HG02763 (cell line): ENCODE measurements around the gene PAWR.
"Not testable (repeated sequence)": the region's sequence is repeated elsewhere in the genome, so short reads cannot be mapped to it uniquely, and the experiment has no call there.

Source experiments
- ATAC-seq: cut with Tn5 transposase; IDR thresholded peaks from one replicate; pipeline ENCODE4 v1.9.1; 2021; ENCODE audit warnings: mild to moderate bottlenecking, moderate library complexity; ENCODE audit not compliant: unreplicated experiment

The PAWR gene

GRCh38 chr12:79596719-79597350, 93.9 kb downstream of the PAWR start:
- no peak for ATAC-seq

DNA sequence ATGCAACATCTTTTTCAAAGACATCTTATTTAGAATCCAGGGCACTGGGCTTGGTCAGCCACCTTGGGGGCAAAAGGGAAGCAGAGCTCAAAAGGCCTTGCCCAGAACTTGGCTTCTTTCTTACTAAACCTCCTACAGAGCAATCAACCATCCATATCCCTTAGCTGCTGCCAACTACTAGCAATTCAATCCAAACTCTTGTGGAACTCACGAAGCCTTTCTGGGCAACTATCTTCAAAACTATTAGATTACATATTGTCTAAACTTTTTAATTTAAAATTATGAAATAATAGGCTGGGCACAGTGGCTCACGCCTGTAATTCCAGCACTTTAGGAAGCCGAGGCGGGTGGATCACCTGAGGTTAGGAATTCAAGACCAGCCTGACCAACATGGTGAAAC, 95.5 kb downstream of the PAWR start:
- ATAC-seq, result no peak

DNA sequence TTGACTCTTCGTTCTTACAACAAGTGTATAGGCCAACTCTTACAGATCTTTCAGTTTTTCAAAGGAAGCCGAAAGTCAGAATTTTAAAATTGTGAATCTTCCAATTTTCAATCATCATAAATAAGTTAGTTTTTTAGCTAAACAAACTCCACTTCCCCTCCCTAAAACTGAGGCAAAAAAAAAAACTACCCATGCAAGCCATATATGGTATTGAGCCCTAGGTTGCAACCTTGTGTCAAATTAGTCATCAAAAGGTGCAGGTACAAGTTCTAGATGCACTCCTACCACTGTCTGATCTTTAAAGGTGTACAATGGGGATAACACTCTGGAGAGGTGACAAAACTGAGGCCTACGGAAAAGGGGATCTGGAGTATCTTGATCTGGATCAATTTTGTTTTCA, 97.9 kb downstream of the PAWR start:
- ATAC-seq, result no peak

DNA sequence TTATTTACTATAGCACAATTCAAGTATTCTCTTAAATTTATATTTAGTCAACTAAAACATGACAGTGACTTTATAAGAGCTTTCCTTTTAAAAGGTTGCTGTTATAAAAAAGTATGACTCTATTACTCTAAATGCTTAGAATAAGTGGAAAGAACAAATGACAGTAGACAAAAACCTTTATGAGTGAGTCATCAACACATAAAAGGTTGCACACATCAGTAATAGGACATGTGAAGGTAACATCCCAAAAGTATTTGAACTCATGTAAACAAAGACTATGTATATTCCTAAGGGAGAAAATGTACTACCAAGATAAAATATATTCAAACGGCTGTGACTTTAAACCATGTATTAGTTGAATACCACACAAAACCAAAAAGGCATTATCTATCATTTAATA, 98.8 kb downstream of the PAWR start:
- ATAC-seq, result no peak

GRCh38 chr12:79590751-79591150, 100.0 kb downstream of the PAWR start:
- ATAC-seq, result no peak

GRCh38 chr12:79587368-79587767, 103.4 kb downstream of the PAWR start:
- no peak for ATAC-seq

GRCh38 chr12:79585147-79585546, 105.6 kb downstream of the PAWR start:
- ATAC-seq, result no peak

DNA sequence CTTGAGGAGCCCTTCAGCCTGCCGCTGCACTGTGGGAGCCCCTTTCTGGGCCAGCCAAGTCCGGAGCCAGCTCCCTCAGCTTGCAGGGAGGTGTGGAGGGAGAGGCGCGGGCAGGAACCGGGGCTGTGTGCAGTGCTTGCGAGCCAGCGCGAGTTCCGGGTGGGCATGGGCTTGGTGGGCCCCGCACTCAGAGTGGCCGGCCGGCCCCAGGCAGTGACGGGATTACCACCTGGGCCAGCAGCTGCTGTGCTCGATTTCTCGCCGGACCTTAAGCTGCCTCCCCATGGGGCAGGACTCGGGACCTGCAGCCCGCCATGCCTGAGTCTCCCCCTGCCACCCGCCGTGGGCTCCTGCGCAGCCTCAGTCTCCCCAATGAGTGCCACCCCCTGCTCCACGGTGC, 116.9 kb downstream of the PAWR start:
- no peak for ATAC-seq

- no peak for ATAC-seq
Observed at GRCh38 chr12:79569679-79570078, 121.1 kb downstream of the PAWR start.

- no peak for ATAC-seq
Observed at GRCh38 chr12:79567175-79567563, 123.6 kb downstream of the PAWR start.

DNA sequence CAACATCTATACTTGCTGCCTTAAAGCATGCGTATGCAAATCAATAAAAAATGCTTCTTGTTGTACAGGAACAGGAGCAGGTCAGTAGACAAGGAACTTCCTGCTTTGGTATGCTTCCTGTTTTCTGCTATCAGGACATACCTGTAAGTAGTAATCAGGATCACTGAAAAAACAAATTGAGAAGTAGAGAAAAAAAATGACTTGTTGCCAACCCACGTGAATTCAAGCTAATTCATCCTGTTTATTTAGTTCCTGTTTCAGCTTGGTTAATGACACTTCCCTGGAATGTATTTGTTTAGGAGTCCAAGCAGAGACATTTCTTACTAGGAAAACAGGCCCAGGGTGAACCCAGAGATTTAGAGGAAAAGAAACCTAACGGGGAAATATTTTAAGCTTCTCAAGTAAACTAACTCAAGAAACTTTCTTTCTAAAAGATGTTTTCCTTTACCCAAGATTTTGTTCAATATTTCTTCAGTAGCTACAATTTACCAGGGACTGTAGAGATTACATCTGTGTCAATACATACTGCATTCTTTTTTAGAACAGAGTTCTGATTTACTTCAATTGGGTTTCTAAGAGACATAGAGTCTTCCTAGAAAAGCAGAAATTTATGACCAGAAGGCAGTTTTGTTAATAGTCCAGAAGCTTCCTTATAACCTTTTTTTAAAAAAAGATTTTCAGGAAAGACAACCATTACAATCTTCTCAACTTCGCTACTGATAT, 124.2 kb downstream of the PAWR start:
- ATAC-seq, result no peak

GRCh38 chr12:79564727-79565350, 125.9 kb downstream of the PAWR start:
- ATAC-seq, result not testable (repeated sequence)

DNA sequence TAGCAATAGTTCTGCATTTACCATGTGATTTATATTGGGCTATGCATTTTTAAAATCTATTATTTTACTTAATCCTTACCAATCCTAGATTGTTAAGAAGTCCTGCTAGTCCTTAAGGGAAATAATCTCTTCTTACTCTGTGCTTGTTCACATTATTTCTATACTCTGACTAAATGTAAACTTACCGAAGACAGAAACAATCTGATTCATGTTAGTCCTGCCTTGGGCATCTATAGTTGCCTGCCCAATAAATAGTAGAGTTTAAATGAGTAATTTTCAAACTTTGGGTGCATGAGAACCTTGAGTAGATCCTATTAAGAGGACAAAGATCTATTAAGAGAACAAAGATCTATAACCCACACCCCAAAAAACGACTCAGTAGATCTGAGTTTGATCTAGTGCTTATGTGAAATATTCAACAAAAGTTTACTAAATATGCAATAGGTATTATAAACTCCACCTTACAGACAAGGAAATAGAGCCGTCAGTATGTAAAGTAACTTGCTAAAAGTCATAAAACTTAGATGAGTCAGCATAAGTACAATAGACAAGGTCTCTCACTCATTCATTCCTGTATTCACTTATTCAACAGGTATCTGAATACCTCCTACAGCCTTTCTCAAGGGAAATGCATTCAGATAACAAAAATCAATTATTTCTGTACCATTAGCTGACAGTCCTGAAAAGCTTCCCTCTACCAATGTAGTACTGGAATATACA, 127.6 kb downstream of the PAWR start:
- ATAC-seq, result no peak

DNA sequence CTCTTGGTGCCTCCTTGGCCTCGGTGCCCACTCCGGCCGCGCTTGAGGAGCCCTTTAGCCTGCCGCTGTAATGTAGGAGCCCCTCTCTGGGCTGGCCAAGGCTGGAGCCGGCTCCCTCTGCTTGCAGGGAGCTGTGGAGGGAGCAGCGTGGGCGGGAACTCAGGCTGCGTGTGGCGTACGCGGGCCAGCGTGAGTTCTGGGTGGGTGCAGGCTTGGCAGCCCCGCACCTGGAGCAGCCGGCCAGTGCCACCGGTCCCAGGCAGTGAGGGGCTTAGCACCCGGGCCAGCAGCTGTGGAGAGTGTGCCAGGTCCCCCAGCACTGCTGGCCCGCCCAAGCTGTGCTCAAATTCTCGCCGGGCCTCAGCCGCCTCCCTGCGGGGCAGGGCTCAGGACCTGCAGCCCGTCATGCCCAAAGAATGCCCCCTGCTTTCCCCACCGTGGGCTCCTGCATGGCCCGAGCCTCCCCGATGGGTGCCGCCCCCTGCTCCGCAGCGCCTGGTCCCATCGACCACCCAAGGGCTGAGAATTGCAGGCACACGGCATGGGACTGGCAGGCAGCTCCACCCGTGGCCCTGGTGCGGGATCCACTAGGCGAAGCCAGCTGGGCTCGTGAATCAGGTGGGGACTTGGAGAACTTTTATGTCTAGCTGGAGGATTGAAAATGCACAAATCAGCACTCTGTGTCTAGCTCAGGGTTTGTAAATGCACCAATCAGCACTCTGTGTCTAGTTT, 129.2 kb downstream of the PAWR start:
- ATAC-seq, result no peak

GRCh38 chr12:79560225-79560889, 130.4 kb downstream of the PAWR start:
- no peak for ATAC-seq

- ATAC-seq, result no peak
Observed at GRCh38 chr12:79559591-79559990, 131.2 kb downstream of the PAWR start.

GRCh38 chr12:79558924-79559469, 131.8 kb downstream of the PAWR start:
- no peak for ATAC-seq

DNA sequence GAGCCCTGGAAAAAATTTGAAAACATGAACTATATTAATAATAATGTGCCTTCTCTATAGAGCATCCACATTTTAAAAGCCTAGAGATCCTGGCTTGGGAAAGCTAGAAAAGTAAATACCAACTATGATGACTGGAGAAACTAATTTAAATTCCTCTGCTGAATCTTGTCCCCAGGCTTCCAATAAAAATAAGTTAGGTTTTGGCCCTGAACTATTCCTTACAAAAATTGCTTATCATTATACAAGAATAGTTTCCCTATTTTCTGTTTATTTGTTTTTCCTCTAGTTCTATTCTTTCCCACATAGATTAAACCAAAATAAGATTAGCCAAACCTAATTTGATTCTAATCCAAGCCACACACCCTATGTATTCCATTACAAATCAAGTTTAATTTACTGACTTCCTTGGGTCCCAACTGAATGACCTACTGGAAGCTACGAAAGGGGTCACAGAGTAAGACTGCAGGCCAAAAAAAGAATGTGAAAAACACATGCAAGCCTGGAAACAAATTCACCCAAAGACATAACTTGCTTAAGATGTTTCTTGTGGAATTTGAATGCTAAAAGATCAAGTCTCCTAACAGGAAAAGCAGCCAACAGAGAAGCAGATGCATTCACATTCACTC, 133.0 kb downstream of the PAWR start:
- ATAC-seq, result no peak

- ATAC-seq, result no peak
Observed at GRCh38 chr12:79555028-79555925, 135.5 kb downstream of the PAWR start.
